ENCODE data around the gene FMNL2. TPM values are rescaled to one million over a fixed set of nuclear protein-coding genes. Genes with fewer than 3 reads are reported as not detected.

Gene FMNL2
- total and polyA plus RNA-seq, 2 of the 4 experiments (the other 2 are of a cell fraction): 10.9 to 11.4 TPM

DNA sequence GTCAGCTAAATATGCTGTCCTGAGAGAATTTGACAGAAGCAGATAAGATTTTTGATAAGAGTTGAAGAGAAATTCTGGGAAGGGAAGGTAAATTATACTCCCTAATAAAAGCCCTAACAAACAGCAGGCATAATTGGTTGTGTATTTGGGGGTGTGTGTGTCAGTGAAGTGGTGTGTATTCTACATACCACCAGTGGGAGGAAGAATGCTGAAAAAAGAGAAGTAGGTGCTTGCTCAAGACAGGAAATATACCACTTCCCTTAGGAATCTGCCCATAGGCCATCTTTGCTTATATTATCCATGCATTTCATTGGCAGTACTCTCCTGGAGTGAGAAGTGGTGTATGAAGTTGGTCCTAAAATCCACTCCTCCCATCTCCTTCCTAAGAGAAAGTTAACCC is 76.2 kb downstream of the FMNL2 start:
- H3K79me1 ChIP-seq (ENCODE audit: low read depth in 1 of 2, low read length in 2 of 2): peaks cover 40 to 62% of the 10 kb centered on the region in 2 experiments
- H2BK5ac ChIP-seq (ENCODE audit: low read depth, low read length, poor library complexity, severe bottlenecking): no peak overlapping the region
- H2BK15ac ChIP-seq (ENCODE audit: low read depth, low read length): no peak overlapping the region
- no peaks in the 10 kb centered on the region for H3K27me3 ChIP-seq (ENCODE audit: control insufficient read depth, insufficient read depth, low read length)
- H2BK120ac ChIP-seq (ENCODE audit: low read depth, low read length): no peak overlapping the region
- no peak overlapping the region for H2BK20ac ChIP-seq (ENCODE audit: low read depth, low read length)
- H3K23ac ChIP-seq (ENCODE audit: low read depth, low read length): peak overlapping the region; percentile 12; the same call in 1 of the 2 replicates
- ATAC-seq (ENCODE audit: low read depth) (no peak), DNase-seq (peak; percentile 31)
- no peak overlapping the region for H2AFZ ChIP-seq (replicated peaks; ENCODE audit: low read length, poor library complexity)
- CTCF ChIA-PET: no interaction called here
- TF ChIP-seq FOS (IDR thresholded peaks at IDR 0.05; ENCODE audit: low read depth, low read length) (no peak), CHD1 (IDR thresholded peaks at IDR 0.05; ENCODE audit: low read depth, low read length) (no peak), RAD21 (IDR thresholded peaks at IDR 0.05; ENCODE audit: low read length) (peak; percentile 7; the same call in 1 of the 2 replicates), NFE2L2 (IDR thresholded peaks at IDR 0.05; ENCODE audit: low read depth, low read length) (no peak), MXI1 (IDR thresholded peaks at IDR 0.05; ENCODE audit: borderline replicate concordance, low read depth, low read length) (no peak), POLR2A (IDR thresholded peaks at IDR 0.05; ENCODE audit: low read depth, low read length) (no peak), MAFK (IDR thresholded peaks at IDR 0.05; ENCODE audit: low read depth, low read length) (no peak), SMC3 (IDR thresholded peaks at IDR 0.05; ENCODE audit: low read depth, low read length) (no peak), CEBPB (IDR thresholded peaks at IDR 0.05; ENCODE audit: low read depth, low read length) (0 out of 2 replicates have a peak, but pooled peaks have one; percentile 2), MAZ (IDR thresholded peaks at IDR 0.05; ENCODE audit: borderline replicate concordance, low read depth, low read length) (no peak), BHLHE40 (IDR thresholded peaks at IDR 0.05; ENCODE audit: low read depth, low read length) (no peak), RCOR1 (IDR thresholded peaks at IDR 0.05; ENCODE audit: insufficient replicate concordance, low read length) (no peak), RFX5 (IDR thresholded peaks at IDR 0.05; ENCODE audit: low read depth, low read length) (no peak)
- TF ChIP-seq, protein P1, sequence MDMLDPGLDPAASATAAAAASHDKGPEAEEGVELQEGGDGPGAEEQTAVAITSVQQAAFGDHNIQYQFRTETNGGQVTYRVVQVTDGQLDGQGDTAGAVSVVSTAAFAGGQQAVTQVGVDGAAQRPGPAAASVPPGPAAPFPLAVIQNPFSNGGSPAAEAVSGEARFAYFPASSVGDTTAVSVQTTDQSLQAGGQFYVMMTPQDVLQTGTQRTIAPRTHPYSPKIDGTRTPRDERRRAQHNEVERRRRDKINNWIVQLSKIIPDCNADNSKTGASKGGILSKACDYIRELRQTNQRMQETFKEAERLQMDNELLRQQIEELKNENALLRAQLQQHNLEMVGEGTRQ (IDR thresholded peaks at IDR 0.05; ENCODE audit: low read depth, low read length): no peak
- TF ChIP-seq, protein P2, sequence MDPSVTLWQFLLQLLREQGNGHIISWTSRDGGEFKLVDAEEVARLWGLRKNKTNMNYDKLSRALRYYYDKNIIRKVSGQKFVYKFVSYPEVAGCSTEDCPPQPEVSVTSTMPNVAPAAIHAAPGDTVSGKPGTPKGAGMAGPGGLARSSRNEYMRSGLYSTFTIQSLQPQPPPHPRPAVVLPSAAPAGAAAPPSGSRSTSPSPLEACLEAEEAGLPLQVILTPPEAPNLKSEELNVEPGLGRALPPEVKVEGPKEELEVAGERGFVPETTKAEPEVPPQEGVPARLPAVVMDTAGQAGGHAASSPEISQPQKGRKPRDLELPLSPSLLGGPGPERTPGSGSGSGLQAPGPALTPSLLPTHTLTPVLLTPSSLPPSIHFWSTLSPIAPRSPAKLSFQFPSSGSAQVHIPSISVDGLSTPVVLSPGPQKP (IDR thresholded peaks at IDR 0.05; ENCODE audit: borderline replicate concordance, low read depth, low read length): no peak
- TF ChIP-seq, protein P3, sequence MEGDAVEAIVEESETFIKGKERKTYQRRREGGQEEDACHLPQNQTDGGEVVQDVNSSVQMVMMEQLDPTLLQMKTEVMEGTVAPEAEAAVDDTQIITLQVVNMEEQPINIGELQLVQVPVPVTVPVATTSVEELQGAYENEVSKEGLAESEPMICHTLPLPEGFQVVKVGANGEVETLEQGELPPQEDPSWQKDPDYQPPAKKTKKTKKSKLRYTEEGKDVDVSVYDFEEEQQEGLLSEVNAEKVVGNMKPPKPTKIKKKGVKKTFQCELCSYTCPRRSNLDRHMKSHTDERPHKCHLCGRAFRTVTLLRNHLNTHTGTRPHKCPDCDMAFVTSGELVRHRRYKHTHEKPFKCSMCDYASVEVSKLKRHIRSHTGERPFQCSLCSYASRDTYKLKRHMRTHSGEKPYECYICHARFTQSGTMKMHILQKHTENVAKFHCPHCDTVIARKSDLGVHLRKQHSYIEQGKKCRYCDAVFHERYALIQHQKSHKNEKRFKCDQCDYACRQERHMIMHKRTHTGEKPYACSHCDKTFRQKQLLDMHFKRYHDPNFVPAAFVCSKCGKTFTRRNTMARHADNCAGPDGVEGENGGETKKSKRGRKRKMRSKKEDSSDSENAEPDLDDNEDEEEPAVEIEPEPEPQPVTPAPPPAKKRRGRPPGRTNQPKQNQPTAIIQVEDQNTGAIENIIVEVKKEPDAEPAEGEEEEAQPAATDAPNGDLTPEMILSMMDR (conservative IDR thresholded peaks at IDR 0.05; ENCODE audit: low read depth, low read length): no peak
- intact Hi-C loops (cut with micrococcal nuclease): no loop called here
- no peak overlapping the region; the same call in 1 of the 2 replicates for H4K5ac ChIP-seq (ENCODE audit: low read depth, low read length)
- H4K8ac ChIP-seq (ENCODE audit: low read depth in 2 of 2, low read length in 2 of 2): no peak overlapping the region
- peak overlapping the region; percentile 30; the same call in 1 of the 2 replicates for H3K18ac ChIP-seq (ENCODE audit: low read depth, low read length)
- in situ Hi-C loops (cut with MboI; ENCODE audit: low sequenced_read_pairs): no loop called here
- peaks cover 3% of the 10 kb centered on the region for H3K9me1 ChIP-seq (ENCODE audit: insufficient read depth, low read length)
- no peak overlapping the region for H3K9ac ChIP-seq (ENCODE audit: low read depth, low read length)
- no peaks in the 10 kb centered on the region for H3K9me3 ChIP-seq (ENCODE audit: control insufficient read depth, insufficient read depth, low read length)
- peaks cover 3% of the 10 kb centered on the region for H3K4me1 ChIP-seq (ENCODE audit: control insufficient read depth, insufficient read depth, low read length)
- no peaks in the 10 kb centered on the region for H3K36me3 ChIP-seq (ENCODE audit: control insufficient read depth, insufficient read depth, low read length)
- H2AK9ac ChIP-seq (replicated peaks; ENCODE audit: low read depth, low read length, poor library complexity): no peak overlapping the region
- no peak overlapping the region for H2AK5ac ChIP-seq (ENCODE audit: low read depth, low read length)
- no peak overlapping the region for H3K27ac ChIP-seq (ENCODE audit: insufficient read depth, low read length)
- H3K14ac ChIP-seq (replicated peaks; ENCODE audit: low read depth, low read length): no peak overlapping the region
- no peak overlapping the region for H3K4ac ChIP-seq (ENCODE audit: low read depth, low read length)
- H3K4me2 ChIP-seq (ENCODE audit: low read depth, low read length): no peak overlapping the region; the same call in 1 of the 2 replicates
- POLR2A ChIA-PET (ENCODE audit: unreplicated experiment): no interaction called here
- H3K4me3 ChIP-seq (ENCODE audit: insufficient read depth, low read depth, low read length): no peak overlapping the region
- H4K20me1 ChIP-seq (ENCODE audit: insufficient read depth, low read length): no peaks in the 10 kb centered on the region
- no peak overlapping the region for H4K91ac ChIP-seq (ENCODE audit: insufficient read depth, low read depth, low read length)
- BruUV-seq (replicated peaks): no TSS peak
- H3K56ac ChIP-seq (ENCODE audit: extremely low read depth, insufficient read depth, low read length): no peak overlapping the region
- dilution Hi-C loops (cut with HindIII; ENCODE audit: low sequenced_read_pairs, unreplicated experiment): no loop called here

Measured in IMR-90 (cell line).